GM19240 (cell line): ENCODE results near the gene MARCHF3.
"Not testable (repeated sequence)": the region's sequence is repeated elsewhere in the genome, so short reads cannot be mapped to it uniquely, and the experiment has no call there.

ENCODE experiments used
- DNase-seq: peaks from one replicate; pipeline ENCODE4 v3.0.0; 2011; ENCODE audit warnings: low spot score; ENCODE audit not compliant: insufficient read length

The MARCHF3 gene, protein sequence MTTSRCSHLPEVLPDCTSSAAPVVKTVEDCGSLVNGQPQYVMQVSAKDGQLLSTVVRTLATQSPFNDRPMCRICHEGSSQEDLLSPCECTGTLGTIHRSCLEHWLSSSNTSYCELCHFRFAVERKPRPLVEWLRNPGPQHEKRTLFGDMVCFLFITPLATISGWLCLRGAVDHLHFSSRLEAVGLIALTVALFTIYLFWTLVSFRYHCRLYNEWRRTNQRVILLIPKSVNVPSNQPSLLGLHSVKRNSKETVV

DNA sequence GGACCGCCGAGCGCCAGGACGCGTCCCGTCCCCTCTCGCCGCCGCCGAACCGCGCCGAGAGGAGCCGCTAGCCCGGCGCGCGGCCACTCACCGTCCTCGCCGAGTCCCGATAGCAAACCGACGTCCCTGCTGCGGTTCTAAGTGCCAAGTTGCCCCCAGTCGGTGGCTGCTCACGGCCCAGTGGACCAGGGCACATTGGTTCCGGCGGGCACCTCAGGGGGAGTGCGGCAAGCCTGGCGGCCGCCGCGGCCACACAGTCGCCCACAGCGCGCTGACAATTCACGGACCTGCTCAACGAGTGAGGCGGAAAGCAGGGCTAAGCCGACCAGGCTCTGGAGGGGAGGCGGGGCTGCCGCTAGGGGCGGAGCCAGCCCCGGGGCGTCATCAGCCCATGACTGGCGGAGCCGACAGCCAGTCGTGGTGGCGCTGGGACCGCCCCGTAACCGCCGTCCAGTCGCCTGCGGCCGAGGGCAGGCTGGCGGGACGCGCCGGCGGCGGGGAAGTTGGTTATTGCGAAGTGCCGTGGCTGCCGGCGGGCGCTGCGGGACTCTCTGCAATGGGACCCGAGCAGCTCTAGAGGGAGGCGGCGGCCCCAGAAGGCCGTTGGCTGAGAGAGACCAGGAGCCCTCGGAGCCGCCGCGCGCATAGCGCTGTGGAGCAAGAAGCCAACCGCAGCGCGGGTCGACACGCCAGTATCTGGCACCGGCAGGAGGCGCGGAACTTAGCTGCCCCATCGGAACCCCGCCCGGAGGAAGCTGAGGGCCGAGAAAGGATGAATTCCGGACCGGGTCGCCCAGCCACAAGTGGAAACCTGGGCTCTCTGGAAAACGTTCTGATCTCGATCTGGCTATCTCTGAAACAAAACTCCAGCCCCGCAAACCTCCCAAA, at the start of gene MARCHF3:
Gene MARCHF3, minus strand, starts transcription at position 300 of the 888 bp plus-strand sequence. CDS start 112,387 bp downstream, outside the sequence.
- DNase-seq: peak; percentile 80

DNA sequence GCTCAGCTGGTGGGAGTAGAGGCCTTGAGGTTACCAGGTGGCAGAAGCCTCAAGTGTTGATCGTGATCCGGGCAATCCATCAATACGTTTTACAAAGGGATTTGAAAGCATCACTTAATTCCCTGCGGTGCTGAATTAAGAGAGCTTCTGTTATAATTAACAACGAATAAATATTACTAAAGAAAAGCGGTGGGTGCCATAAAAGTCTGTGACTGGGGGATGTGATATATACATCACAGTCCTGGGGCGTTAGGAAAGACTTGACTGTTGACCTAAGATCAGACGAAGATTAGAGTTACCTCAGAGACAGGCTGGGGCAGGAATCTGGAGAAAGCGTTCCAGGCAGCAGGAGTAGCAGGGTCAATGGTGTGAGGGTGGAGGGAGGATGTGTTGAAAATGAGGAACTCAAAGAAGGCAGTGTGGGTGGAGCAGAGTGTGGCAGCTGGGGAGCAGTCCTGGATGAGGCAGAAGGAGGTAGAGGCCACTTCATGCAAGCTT, 49.7 kb upstream of the MARCHF3 start:
- no peak for DNase-seq

DNA sequence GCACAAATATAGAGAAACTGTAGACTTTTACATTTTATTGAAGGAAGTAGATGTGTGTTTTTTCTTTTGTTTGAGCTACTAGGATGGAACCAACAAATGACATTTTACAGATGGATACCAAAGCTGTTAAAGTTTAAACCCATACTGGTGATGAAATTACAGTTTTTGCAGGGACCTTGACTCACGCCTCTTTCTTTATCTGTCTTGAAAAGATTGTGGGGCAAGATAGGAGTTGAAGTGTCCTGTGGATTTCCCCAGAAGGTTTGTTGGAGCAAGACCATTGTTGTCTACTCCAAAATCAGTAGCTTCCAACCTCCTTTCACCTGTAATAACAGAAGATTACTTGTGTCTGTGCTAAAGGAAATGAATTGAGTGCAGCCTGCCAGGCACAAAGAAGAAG, 47.0 kb upstream of the MARCHF3 start:
- DNase-seq: no peak

DNA sequence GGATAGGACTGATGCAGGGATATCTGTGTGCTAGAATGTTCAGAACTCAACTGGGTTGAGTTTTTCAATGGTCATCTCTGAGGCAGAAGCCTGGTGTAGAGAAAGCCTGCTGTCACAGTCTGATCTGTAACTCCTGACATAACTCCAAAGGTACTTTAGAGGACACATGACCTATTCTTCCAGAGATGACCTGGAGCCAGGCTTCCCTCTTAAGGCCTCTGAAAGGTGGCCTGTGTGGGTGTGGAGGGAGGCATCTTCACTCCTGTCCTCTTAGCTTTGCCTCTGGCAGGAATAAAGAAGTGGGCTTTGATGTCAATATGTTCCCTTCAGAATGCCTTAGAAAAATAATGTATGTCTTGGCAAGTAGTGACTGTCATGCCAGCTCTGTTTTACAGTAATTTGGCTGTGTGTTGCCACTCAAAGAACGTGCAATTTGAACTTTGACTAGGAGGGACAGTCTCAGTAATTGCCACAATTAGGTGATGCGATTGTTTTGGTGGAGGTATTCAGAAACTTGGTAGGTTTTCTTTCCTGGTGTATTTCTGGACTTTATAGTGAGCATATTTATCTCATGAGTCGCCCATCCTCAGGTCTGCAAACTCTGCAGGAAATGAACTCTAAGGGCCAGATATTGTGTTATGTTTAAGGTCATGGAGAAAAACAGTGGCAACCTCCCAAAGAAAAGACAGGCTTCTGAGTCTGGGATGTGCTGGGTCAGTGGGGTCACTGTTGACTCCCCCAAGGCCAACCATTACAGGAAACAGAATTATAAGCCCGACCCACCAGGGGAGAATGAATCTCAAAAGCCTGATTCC, 46.2 kb upstream of the MARCHF3 start:
- DNase-seq: no peak

DNA sequence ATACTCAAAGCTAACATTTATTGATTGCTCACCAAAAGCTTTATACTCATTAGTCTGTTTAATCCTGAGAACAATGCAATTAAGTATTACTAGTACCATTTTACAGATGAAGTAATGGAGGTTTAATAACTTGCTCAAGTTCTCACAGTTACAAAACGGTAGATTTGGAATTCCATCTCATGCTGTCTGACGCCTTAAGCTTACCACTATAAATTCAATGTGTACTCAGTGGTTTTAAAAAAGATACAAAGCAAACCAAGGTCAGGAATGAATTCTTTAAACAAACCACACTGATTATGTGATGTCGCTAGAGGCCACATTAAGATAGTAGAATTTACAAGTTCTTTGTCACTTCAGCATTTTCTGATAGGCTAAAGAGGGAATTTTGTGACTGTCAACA, 44.1 kb upstream of the MARCHF3 start:
- no peak for DNase-seq

DNA sequence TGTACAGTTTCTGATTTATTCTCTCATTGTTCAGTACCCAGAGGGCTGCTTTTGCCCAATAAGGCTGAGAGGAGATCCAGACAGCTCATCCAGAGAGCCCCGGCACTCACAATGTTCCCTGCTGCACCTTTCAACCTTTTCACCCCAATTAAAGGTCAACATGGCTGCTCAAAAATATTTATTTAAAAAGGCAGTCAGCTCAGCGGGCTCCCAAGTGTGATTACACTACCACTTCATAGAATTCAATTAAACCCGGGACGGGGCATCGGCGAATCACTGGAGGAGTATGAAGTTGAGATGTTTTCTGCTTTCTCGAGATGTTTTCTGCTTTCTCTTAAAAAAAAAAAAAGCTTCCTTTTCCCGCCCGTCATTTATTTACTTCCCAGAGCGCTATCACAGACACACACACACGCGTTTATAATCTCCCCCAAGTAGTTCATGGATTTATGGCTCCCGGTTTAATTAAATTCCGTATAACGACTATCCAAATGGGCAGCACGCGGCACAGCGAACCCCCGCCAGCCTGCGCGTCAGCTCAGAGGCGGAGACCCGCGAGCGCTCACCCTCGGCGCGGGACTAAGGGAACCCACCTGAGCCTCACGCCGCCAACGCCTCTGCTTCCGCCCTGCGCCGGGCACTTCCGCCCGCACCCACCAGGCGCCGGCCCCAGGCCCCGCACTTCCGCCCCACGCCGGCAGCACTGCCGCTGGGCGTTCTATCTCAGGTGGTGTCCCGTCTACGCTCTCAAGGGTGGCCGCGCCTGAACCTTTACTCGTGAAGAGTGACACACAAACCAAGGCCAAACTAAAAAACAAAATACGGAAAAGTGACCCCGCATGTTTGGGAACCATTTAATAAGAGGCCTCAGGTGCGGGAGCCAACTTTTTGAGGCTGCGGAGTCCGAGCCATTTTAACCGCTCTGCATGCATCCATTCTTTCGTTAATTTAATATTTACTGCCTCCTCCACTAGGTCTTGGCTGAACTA, 42.8 kb upstream of the MARCHF3 start, which contains the start of gene C5orf63:
Gene C5orf63, minus strand, starts transcription at position 642 of the 986 bp plus-strand sequence. CDS start 14,507 bp downstream, outside the sequence.
- DNase-seq: peak; percentile 63

DNA sequence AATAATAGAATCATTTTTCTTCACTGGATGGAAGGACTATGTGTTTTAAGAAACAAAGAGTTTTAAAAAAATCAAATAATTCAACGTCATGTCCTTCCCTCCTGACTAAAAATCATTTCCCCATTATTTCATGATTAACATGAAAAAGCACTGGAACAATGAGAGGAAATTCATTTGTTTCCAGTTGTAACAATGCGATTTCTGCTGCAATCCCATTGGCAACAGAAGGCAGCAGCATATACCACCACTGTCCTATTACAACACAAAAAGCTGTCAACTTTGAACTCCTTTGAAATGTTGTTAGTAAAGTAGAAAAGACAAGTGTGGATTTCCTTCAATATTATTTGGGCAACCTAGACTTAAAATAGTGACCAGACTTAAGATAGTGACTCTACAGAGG, 39.9 kb upstream of the MARCHF3 start:
- no peak for DNase-seq

DNA sequence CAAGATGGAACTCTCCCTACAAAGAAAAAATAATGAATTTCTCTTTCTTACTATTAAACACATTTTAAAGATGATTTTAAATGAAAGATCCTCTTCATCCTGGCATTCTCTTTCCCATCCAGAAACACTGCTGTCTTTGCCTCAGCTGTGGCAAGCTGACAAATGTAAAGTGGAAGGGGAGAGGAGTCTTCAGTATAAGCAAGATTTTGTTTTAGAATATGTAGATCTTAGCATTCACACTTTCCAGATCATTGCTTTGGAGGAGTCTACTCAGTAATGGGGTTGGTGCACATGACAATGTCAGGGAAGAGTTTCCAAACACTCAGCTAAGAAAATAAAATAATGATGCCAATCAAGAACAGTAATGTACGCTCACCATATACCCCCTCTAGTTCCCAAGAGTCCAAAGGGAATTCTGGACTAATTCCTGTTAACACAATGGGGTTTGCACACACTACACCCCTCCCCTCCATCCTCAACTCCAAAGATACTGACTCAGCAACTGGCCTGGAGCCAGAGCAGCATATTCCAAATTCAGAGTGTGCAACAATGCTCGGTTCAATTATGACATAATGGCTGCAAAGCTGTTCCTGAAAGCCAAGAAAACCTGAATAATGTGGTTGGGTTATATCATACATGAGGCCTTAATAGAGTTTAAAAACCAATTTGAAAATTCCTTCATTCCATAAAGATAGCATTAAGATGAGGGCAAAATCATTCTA, 38.3 kb upstream of the MARCHF3 start:
- DNase-seq: no peak

DNA sequence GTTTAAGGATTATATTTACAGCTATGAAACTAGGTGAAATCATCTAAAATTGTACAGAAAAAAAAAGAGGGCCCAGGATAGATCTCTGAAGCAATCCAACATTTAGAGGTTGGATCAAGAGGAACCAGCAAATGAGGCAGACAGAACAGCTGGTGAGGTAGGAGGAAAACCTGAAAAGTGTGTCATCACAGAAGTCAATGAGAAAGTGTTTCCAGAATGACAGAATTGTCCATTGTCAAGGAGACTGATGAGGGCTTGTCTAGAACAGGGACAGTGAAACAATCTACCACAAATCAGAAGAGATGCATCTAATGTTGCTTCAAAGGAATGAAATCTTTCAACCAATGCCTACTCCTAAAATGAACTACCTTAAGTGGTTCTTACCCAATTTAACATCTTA, 36.4 kb upstream of the MARCHF3 start:
- no peak for DNase-seq

DNA sequence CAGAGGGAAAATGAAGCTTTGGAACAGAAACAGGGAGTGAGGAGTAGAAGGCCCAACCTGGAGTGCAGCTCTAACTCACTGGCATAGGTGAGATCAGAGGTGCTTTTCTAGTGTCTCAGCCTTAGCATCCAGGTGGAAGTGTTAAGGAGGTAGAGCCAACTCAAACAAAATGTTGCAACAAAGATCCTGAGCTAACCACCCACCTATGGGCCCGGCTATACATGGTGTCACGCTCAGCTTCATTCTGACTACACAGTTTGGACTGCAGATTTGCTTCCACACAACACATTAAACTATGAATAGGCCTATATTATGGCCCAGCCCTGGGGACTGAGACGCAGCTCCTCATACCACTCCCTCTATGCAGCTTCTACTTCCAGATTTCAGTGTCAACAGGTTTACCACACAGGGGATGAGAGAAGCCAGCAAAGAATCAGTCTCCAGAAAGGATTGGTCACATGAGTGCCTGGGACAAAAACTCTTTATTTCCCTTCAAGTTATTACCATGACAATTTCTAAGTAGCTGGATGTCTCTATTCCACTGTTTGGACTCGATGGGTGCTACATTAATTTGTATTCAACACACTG, 34.0 kb upstream of the MARCHF3 start:
- no peak for DNase-seq

DNA sequence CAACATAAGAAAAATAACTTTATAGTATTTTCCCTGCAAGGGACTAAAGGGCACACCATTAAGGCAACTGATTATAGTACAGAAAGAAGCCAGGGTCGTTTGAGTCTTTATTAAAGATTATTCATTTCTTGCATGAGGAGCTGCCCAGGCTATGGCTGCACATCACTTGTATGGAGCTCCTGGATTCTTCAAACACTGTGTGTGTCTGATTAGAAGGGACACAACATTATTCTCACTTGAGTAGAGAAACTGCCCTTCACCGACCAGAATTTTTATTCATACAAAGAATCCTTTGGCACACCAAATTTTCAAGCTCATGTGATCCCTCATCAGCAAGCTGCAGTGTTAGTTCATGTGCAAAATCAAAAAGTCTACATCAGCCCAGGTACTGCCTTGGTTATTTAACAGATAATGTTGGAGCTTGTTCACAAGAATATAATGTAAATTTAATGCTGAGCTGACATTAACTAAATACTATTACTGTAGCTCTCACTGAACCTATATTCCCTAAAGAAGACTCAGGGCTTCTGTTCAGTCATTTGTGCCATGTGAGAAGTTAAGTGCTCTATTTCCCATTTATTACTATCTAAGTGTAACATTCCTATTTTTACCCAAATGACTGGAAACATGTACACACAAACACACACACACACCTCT, 33.0 kb upstream of the MARCHF3 start:
- no peak for DNase-seq

DNA sequence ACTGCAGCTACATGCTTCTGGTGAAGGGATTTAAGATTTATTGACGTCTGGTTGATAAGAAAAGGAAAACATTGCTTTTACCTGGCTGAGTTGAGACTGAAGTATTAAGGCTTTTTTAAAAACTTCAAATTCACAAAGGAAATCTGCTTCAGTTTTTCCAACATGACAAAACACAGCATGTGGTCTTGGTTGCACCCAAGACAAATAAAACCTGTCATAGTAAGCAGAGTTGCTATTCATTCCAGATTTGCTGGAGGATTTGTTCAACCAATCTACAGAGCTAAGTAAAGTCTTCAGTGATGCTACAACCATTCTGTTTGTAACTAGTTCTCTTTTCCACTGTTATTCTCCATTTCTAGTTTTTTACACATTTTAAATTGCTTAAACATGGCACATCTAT, 31.6 kb upstream of the MARCHF3 start:
- DNase-seq: no peak

DNA sequence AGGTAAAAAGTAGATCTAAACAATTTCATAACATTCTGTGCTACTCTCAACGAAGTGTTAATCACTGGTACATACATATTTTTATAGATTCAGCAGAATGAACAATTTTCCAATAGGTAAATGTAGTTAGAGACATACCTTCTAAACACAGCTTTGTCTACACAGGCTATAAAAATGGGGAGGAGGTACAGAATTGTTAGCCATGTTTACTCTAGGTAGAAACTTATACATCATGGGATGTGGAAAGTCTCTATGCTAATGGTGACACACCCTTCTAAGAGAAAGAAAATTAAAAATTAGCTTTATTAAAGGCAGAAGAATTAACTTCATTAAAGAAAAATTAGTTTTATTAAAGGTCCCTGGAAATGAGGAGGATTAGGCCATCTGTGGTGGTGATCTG, 31.2 kb upstream of the MARCHF3 start:
- DNase-seq: no peak

DNA sequence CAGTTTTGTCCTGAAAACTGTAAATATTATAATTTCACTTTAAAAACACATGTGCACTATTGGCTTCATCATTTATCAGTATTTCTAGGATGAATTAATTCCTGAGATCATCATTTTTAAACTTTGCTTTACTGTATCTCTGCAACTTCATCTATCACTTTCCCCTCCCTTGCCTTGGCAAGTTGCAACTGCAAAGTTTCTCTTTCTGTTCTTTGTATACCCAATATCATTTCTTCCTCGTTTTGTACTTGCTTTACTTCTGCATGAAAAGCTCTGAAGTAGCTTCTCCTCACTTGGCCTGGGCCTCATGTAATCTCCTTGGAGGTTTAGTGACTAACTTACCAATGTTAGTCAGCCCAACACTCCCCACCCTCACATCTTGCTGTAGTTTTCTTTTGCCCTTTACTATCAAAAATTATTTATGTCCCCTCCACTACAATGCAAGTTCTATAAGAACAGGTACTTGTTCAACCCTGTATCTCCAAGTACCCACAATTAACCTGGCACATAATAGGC, 30.2 kb upstream of the MARCHF3 start:
- no peak for DNase-seq

DNA sequence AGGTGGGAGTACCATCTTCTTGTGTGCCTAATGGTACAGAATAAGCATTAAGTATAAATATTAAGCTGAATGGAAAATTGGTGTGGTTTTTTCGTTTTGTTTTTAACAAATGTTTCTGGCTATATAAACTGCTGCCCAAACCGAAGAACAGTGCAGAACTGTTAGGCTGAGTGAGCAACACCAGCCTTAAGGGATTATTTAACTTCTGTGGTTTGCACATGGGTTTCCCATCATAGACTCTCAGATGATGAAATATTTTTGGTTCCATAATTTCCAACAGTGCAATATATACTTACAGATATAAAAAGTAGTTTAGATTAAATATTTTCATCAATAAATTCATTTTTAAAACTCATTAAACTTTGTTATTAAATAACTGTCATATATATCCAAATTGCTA, 26.5 kb upstream of the MARCHF3 start:
- no peak for DNase-seq

DNA sequence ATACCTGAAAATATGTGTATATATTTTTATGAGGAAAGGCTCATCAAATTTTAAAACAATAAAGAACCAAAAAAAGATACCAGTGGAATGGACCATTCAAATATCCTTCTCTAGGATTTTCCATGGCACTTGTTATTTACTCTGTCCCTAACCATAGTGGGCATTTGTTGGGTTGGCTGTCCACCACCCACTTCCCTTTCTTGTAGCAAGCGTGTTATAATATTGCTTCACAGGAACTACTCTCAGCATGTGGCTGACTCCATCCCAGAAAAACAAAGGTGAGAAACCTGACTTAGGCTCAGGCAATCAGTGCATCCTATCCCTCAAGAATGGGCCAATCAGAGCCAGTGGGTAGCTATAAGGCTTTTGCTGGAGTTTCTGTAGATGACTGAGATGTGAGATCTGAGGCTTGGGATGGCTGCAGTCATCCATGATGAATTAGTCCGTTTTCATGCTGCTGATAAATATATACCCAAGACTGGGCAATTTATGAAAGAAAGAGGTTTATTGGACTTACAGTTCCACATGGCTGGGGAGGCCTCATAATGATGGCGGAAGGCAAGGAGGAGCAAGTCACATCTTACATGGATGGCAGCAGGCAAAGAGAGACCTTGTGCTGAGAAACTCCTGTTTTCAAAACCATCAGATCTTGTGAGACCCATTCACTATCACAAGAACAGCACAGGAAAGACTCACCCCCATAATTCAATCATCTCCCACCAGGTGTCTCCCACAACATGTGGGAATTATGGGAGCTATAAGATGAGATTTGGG, 25.7 kb upstream of the MARCHF3 start:
- DNase-seq: no peak

DNA sequence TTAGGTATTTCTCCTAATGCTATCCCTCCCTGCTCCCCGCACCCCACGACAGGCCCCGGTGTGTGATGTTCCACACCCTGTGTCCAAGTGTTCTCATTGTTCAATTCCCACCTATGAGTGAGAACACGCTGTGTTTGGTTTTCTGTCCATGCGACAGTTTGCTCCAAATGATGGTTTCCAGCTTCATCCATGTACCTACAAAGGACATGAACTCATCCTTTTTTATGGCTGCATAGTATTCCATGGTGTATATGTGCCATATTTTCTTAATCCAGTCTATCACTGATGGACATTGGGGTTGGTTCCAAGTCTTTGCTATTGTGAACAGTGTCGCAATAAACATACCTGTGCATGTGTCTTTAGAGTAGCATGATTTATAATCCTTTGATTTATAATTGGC, 23.2 kb upstream of the MARCHF3 start:
- not testable (repeated sequence) for DNase-seq

DNA sequence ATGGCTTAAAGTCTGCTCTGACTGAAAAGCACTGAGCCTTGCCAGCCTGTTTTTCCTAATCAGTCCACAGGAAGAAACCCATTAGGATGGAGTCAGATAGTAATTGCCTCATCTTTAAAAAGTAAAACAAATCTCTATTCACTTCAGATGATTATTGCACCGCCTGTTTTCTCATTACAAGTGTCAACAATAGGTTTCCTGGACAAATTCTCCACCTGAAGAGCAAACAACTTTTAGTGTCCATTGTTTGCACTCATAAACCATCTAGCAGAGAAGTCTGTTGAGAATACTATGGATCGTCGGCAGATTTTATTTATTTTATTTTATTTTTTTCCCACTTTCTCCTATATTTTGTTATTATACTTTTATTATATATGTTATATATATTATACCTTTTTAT, 22.7 kb upstream of the MARCHF3 start:
- DNase-seq: no peak
